Epidermal melanocyte (primary cell): ENCODE data around the gene SATB2.

ENCODE experiments used
- DNase-seq: peaks from one replicate; pipeline ENCODE4 v3.0.0; 2011; ENCODE audit warnings: low spot score; ENCODE audit not compliant: insufficient read length

The SATB2 gene

DNA sequence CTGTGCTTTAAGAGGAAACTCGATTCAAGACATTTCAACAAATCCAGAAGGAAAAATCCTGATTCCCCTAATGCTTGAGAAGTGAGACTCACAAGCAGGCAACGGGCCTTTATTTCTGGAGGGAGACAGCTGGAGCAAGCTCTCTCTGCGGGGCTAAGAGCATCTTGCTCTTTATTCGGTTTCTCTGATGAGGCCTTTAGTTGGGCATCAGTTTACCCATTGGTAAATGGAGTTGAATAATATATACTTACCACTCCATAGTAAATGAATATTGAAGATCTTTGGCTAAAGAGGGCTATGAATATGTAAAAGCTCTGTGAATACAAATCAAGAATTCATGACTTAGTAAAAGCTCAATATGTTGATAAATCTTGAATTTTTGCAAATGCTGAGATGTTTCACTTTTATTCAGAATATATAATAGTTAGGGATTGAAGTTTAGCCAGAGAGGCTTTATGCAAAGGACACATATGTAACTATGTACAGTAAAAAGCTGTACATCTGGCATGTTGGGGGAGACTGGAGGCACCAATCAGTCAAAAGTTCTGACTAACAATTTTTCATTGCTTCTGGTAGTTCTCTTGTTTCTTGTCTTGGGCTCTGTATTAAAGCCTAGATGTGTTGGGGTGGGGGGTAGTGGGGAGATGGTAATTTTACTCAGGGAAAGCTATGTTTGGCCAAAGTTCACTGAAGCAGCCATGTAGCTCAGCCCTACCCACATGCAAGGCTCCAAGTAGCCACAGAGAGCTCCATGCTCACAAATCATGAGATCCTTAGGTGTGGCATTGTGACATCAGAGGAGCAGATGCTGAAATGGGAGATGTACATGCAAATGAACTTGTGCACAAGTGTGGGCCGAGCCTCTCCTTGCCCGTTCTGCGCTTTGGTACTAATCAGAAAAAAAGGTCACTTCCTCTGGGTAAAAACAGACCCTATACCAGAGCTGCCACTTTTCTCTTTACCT is 200.2 kb downstream of the SATB2 start:
- no peak for DNase-seq

DNA sequence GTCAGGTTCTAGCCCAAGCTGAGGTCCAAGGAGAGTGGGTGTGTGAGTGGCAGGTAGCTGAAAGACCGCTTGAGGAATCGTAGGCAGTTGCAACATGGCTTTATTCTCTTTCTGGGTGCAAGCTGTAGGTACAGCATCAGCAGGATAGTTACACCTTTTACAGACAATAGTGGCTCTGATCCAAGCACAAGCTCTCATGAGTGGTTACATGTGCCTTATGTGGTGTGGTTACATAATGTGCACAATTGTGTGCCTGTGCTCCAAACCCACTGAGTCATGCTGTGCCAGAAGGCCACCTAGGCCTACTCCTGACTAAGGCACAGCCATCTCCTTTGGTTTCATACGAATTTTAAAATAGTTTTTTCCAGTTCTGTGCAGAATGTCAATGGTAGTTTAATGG is 227.6 kb downstream of the SATB2 start:
- no peak for DNase-seq

- peak; percentile 41 for DNase-seq
Measured at GRCh38 chr2:199228887-199229819, 228.6 kb downstream of the SATB2 start.

- no peak for DNase-seq
Measured at GRCh38 chr2:199223791-199224190, 233.9 kb downstream of the SATB2 start.

DNA sequence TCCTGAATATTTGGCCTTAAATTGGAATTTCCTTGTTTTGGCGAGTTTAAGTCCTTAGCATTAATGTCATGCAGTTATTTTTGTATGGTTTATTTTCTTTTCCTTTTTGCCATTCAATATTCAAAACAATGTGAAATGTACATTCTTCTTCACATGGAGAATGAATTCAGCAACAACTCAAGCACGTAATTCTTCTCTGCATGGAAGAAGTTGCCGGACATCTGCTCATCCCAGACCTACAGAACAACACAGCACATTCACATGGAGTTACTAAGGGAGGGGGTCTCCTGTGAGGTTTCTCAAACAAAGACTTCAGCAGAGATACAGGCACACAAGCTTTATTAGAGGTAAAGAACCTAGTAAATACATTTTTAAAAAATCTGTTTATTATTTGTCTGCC is 236.8 kb downstream of the SATB2 start:
- no peak for DNase-seq

DNA sequence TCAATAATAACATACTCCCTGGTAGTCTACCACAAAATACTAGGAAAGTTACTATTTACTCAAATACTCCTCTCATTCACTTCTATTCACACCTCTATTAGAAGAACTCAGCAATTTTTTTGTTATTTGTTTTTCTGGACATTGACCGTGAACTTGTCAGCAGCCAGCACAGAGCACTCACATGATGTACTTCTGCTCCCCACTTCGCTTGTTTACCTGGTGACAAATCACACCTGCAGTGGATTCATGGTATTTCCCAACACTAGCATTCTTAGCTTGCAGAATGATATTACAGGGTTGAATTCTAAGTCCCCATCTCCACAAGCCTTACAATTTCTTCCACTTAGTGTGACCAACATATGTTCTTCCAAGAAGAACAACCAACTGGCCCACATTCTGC is 238.2 kb downstream of the SATB2 start:
- no peak for DNase-seq
